Rectal smooth muscle tissue (tissue), 1 donor: ENCODE measurements around the gene NRIP1.

ENCODE experiments used
- H3K27ac ChIP-seq: one replicate; pipeline ENCODE4 v1.7.0; 2013; ENCODE audit warnings: low read depth, low read length, inconsistent platforms
- H3K27me3 ChIP-seq: one replicate; pipeline ENCODE4 v1.7.0; 2013; ENCODE audit warnings: low read length; ENCODE audit not compliant: control insufficient read depth, insufficient read depth
- H3K36me3 ChIP-seq: one replicate; pipeline ENCODE4 v1.7.0; 2013; ENCODE audit warnings: low read length; ENCODE audit not compliant: control insufficient read depth, insufficient read depth
- H3K4me1 ChIP-seq: one replicate; pipeline ENCODE4 v1.7.0; 2013; ENCODE audit warnings: low read length; ENCODE audit not compliant: control insufficient read depth, insufficient read depth
- H3K4me3 ChIP-seq: one replicate; pipeline ENCODE4 v1.7.0; 2013; ENCODE audit warnings: low read length
- H3K9ac ChIP-seq: one replicate; pipeline ENCODE4 v1.7.0; 2013; ENCODE audit warnings: low read length

Gene NRIP1

DNA sequence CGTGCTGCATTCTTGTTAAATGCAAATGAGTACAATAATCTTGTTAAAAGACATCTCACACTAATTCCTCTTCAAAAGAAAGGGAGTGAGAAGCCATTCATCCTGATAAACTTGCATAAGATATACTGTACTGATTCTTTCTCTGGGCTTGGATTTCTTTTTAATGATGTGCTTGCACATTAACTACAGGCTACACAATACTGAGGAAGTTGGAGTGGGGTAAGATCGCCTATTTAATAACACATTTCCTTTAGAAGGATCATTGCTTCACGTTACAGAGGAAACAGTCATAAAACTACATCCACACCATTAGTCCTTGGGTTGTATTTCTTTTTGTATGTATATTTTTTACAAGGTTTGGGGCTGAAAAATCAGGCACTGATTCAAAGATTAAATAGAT lies 36.6 kb downstream of the NRIP1 start:
- Histone ChIP-seq H3K9ac (no peak overlapping the region), H3K27me3 (no peaks in the 10 kb centered on the region), H3K4me3 (no peak overlapping the region), H3K4me1 (no peaks in the 10 kb centered on the region), H3K36me3 (no peaks in the 10 kb centered on the region), H3K27ac (no peak overlapping the region)

DNA sequence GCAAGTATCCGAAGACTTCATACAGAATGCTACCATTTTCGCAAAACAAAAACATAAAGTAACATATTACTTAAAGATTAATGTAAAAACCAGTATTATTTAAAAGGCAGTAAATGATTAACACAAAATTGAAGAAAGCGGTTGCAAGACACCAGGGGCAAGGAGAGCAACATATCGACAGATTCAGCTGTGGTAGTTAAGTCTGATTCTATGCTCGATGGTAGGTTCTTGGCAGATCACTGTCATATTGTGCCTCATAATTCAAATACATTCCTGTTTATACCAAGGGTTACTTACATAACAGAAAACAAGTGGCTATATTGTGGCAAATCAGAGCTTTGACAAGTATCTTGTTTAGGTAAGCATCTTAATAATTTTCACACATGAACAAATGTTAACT lies 37.7 kb downstream of the NRIP1 start:
- no peaks in the 10 kb centered on the region for H3K36me3 ChIP-seq
- H3K4me1 ChIP-seq, result no peaks in the 10 kb centered on the region
- H3K4me3 ChIP-seq, result no peak overlapping the region
- H3K27ac ChIP-seq, result no peak overlapping the region
- H3K9ac ChIP-seq, result no peak overlapping the region
- H3K27me3 ChIP-seq, result no peaks in the 10 kb centered on the region

DNA sequence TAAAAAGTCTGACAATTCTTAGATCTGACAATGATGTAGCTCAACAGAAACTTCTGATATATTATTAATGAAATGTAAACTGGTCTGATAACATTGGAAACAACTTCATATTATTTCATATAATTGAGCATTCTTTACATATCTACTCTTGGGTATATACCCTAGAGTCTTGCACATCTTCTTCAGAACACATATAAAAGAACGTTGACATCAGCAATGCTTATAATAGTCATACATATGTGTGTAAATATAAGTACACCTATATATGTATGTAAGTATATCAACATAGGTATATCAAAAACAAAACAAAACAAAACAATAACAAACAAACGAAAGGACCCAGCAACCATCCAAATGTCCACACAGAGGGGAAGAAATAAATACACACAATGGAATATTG lies 38.4 kb downstream of the NRIP1 start:
- Histone ChIP-seq H3K27ac (no peak overlapping the region), H3K4me1 (no peaks in the 10 kb centered on the region), H3K9ac (no peak overlapping the region), H3K36me3 (no peaks in the 10 kb centered on the region), H3K27me3 (no peaks in the 10 kb centered on the region), H3K4me3 (no peak overlapping the region)

- no peak overlapping the region for H3K9ac ChIP-seq
- no peaks in the 10 kb centered on the region for H3K27me3 ChIP-seq
- no peak overlapping the region for H3K27ac ChIP-seq
- H3K36me3 ChIP-seq, result no peaks in the 10 kb centered on the region
- H3K4me1 ChIP-seq, result no peaks in the 10 kb centered on the region
- H3K4me3 ChIP-seq, result no peak overlapping the region
Measured at GRCh38 chr21:15023776-15024175, 41.0 kb downstream of the NRIP1 start.

GRCh38 chr21:15022608-15023261 lies 42.1 kb downstream of the NRIP1 start:
- no peaks in the 10 kb centered on the region for H3K36me3 ChIP-seq
- no peak overlapping the region for H3K4me3 ChIP-seq
- no peaks in the 10 kb centered on the region for H3K4me1 ChIP-seq
- no peak overlapping the region for H3K9ac ChIP-seq
- no peak overlapping the region for H3K27ac ChIP-seq
- H3K27me3 ChIP-seq, result no peaks in the 10 kb centered on the region

DNA sequence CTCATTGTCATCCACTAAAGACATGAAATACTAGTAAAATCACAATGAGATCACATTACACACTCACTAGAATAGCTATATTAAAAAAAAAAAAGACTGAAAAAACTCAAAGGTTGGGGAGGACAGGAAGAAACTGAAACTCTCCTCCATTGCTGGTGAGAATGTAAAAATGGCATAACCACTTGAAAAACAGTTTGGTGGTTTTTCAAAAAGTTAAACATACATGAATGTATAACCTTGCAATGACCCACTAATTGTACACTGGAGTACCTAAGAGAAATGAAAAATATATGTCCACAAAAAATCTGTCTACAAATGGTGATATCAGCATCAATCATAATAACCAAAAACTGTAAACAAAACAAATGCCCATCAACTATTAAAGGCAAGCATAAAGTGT lies 44.0 kb downstream of the NRIP1 start:
- Histone ChIP-seq H3K9ac (no peak overlapping the region), H3K4me1 (no peaks in the 10 kb centered on the region), H3K27me3 (no peaks in the 10 kb centered on the region), H3K36me3 (no peaks in the 10 kb centered on the region), H3K27ac (no peak overlapping the region), H3K4me3 (no peak overlapping the region)

DNA sequence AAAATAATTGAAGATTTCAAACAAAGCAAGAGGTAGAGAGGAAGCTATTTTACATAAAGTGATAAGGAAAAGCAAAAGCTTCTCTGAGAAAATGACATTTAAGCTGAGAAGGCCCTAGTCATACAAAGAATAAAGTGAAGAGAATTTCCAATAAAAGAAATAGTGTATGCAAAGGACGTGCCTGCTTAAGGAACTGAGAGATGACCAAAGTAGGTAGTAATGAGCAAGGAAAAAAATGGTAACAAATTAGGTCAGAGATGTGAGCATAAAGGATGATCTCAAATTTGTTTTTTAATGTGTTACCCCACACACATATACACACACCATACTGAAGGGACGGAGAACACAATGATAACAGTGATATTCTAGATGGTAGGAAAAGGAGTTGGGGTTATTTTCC lies 46.4 kb downstream of the NRIP1 start:
- Histone ChIP-seq H3K4me1 (no peaks in the 10 kb centered on the region), H3K36me3 (no peaks in the 10 kb centered on the region), H3K27me3 (no peaks in the 10 kb centered on the region), H3K4me3 (no peak overlapping the region), H3K27ac (no peak overlapping the region), H3K9ac (no peak overlapping the region)

DNA sequence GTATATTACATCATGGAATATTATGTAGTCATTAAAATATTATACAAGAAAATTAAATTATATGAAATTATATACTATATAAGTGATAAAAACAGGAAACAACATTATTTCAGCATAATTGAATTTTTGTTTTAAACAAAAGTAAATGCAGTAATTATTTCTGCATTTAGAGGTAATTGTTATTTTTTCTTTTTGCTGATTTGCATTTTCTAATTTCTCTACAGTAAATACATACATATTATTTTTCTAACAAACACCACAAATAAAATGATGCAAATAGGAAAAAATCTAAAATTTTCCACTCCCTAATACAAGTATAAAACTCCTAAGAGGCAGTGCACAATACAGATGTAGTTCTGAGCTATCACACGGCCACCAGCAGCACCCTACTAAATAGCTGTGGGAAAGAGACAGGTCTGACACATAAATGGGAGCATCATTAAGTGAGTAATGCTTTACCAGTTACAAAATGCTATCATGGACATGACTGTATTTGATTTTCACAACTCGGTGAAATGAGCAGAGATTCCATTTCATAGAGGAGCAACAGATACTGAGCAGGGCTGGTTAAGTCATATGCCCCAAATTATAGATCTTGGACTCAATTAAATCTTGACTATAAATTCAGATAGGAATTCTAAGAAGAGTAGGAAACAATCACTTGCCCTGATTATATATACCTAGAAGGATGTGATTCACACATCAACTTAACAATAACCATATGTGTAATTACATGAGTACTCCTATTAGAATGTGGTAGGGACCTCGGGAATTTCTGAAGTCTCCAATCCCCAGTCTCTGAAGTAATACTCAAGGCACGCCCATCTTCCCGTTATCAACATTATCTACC lies 49.0 kb downstream of the NRIP1 start:
- Histone ChIP-seq H3K27ac (no peak overlapping the region), H3K4me3 (no peak overlapping the region), H3K4me1 (no peaks in the 10 kb centered on the region), H3K36me3 (no peaks in the 10 kb centered on the region), H3K9ac (no peak overlapping the region), H3K27me3 (no peaks in the 10 kb centered on the region)

DNA sequence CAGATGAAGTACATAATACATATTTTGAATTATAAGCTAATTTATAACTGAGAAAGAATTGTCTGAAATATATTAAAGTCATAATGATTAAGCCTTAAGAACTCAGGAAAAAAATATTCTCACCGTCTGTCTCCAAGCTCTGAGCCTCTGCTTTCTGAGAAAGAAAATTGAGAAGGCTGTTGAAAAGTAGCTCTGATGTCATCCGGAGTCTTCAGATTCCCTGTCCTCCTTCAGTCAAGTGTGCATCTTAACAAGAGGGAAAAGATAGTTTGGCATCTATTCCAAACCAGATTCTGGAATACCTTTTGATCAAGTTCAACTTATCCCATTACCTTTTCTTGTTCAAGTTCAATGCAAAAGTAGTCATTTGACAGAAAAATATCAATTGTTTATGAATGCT lies 50.6 kb downstream of the NRIP1 start:
- Histone ChIP-seq H3K27ac (no peak overlapping the region), H3K4me1 (no peaks in the 10 kb centered on the region), H3K36me3 (no peaks in the 10 kb centered on the region), H3K27me3 (no peaks in the 10 kb centered on the region), H3K9ac (no peak overlapping the region), H3K4me3 (no peak overlapping the region)

GRCh38 chr21:15011967-15012366 lies 52.8 kb downstream of the NRIP1 start:
- no peak overlapping the region for H3K27ac ChIP-seq
- H3K9ac ChIP-seq, result no peak overlapping the region
- no peaks in the 10 kb centered on the region for H3K4me1 ChIP-seq
- no peaks in the 10 kb centered on the region for H3K36me3 ChIP-seq
- no peak overlapping the region for H3K4me3 ChIP-seq
- H3K27me3 ChIP-seq, result no peaks in the 10 kb centered on the region

DNA sequence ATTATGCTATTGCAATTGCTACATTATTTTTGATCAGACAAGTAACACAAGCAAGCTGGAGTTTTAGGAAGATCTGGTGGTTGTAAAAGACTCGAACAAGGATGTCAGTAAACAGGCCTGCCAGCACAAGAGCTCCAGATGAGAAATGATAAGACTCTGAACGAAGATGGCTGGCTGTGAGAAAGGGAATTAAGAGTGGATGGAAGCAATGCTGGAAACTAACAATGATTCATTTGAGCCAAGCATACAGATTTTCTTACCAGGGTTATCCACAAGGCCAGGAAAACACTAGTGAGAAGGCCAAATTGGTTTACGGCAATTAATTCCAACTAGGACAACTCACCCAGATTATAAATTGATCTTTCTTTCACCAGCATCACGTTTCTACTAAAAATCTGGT lies 54.2 kb downstream of the NRIP1 start:
- Histone ChIP-seq H3K27me3 (no peaks in the 10 kb centered on the region), H3K4me1 (peaks cover 6% of the 10 kb centered on the region), H3K4me3 (no peak overlapping the region), H3K36me3 (no peaks in the 10 kb centered on the region), H3K9ac (no peak overlapping the region), H3K27ac (no peak overlapping the region)

GRCh38 chr21:15009837-15010363 lies 54.9 kb downstream of the NRIP1 start:
- Histone ChIP-seq H3K36me3 (no peaks in the 10 kb centered on the region), H3K27ac (no peak overlapping the region), H3K27me3 (no peaks in the 10 kb centered on the region), H3K9ac (no peak overlapping the region), H3K4me3 (no peak overlapping the region), H3K4me1 (peaks cover 6% of the 10 kb centered on the region)
